ENCODE results near the gene HPSE2.
"Not testable (repeated sequence)": the region's sequence is repeated elsewhere in the genome, so short reads cannot be mapped to it uniquely, and the experiment has no call there.

DNA sequence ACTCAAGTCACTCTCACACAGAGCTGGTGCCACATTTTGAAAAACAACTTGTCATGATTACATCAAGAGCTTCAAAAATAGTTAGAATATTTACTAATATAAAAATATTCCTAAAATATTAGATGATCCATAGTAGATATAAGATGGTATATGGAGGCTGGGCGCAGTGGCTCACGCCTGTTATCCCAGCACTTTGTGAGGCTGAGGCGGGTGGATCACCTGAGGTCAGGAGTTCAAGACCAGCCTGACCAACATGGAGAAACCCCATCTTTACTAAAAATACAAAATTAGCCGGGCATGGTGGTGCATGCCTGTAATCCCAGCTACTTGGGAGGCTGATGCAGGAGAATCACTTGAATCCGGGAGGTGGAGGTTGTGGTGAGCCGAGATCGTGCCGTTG lies 327.4 kb downstream of the HPSE2 start:
- TF ChIP-seq, protein P1, sequence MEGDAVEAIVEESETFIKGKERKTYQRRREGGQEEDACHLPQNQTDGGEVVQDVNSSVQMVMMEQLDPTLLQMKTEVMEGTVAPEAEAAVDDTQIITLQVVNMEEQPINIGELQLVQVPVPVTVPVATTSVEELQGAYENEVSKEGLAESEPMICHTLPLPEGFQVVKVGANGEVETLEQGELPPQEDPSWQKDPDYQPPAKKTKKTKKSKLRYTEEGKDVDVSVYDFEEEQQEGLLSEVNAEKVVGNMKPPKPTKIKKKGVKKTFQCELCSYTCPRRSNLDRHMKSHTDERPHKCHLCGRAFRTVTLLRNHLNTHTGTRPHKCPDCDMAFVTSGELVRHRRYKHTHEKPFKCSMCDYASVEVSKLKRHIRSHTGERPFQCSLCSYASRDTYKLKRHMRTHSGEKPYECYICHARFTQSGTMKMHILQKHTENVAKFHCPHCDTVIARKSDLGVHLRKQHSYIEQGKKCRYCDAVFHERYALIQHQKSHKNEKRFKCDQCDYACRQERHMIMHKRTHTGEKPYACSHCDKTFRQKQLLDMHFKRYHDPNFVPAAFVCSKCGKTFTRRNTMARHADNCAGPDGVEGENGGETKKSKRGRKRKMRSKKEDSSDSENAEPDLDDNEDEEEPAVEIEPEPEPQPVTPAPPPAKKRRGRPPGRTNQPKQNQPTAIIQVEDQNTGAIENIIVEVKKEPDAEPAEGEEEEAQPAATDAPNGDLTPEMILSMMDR (IDR thresholded peaks at IDR 0.05; ENCODE audit: low read depth, low read length, missing input control), result not testable (repeated sequence)
- TF ChIP-seq, protein P2, sequence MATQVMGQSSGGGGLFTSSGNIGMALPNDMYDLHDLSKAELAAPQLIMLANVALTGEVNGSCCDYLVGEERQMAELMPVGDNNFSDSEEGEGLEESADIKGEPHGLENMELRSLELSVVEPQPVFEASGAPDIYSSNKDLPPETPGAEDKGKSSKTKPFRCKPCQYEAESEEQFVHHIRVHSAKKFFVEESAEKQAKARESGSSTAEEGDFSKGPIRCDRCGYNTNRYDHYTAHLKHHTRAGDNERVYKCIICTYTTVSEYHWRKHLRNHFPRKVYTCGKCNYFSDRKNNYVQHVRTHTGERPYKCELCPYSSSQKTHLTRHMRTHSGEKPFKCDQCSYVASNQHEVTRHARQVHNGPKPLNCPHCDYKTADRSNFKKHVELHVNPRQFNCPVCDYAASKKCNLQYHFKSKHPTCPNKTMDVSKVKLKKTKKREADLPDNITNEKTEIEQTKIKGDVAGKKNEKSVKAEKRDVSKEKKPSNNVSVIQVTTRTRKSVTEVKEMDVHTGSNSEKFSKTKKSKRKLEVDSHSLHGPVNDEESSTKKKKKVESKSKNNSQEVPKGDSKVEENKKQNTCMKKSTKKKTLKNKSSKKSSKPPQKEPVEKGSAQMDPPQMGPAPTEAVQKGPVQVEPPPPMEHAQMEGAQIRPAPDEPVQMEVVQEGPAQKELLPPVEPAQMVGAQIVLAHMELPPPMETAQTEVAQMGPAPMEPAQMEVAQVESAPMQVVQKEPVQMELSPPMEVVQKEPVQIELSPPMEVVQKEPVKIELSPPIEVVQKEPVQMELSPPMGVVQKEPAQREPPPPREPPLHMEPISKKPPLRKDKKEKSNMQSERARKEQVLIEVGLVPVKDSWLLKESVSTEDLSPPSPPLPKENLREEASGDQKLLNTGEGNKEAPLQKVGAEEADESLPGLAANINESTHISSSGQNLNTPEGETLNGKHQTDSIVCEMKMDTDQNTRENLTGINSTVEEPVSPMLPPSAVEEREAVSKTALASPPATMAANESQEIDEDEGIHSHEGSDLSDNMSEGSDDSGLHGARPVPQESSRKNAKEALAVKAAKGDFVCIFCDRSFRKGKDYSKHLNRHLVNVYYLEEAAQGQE (IDR thresholded peaks at IDR 0.05), result not testable (repeated sequence)
- TF ChIP-seq SP1 (IDR thresholded peaks at IDR 0.05); ATF3 (IDR thresholded peaks at IDR 0.05); JUND (IDR thresholded peaks at IDR 0.05); NR2F2 (IDR thresholded peaks at IDR 0.05); FOXA1 (IDR thresholded peaks at IDR 0.05); ZBTB33 (IDR thresholded peaks at IDR 0.05); EGR1 (IDR thresholded peaks at IDR 0.05; ENCODE audit: low read depth in 2 of 2); RXRA (IDR thresholded peaks at IDR 0.05); HNF4G (IDR thresholded peaks at IDR 0.05); GABPA (IDR thresholded peaks at IDR 0.05 in 1 of 2, conservative IDR thresholded peaks at IDR 0.05 in 1 of 2): not testable (repeated sequence)
